NCI-H345 treated with DMSO at 0.1 percent for 48 hours (cell line): Measurements from ENCODE around the gene ATP1A4.

Source experiments
- DNase-seq: peaks from one replicate; lab custom pipeline; 2025; ENCODE audit not compliant: unreplicated experiment; lab: John Stamatoyannopoulos, UW

Gene ATP1A4

DNA sequence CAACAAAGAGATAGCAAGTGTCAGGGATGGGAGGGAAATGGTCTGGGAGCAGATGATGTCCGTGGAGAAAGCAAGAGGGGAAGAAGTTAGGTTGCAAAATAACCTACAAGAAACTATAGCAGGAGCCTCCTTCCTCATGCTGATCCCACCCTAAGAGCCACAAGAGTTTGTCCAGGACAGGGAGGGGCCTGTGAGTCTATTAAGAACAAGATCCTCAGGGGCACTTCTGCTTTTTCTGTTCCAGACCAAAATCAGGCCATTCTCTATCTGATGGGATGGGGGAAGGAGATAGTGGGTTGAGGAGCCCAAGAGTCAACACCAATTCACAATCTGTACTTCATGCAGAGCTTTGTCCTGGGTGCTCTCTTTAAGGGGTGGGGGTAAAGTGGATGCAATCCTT lies 7.7 kb upstream of the ATP1A4 start:
- DNase-seq: no peak

DNA sequence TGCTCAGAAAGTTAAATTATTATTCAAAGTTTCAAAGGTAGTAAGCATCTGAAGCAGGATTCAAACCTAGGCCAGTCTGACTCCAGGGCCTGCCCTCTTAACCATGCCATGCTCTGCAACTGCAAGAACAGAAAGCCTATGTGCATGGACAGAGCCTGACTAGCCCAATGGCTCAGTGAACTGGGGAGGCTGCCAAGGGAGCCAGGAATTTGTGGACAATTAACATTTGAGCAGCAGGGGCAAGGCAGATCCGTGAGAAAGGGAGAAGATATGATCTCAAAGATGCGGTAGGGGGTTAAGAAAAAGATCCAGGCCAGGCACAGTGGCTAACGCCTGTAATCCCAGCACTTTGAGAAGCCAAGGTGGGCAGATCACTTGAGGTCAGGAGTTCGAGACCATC lies 6.5 kb upstream of the ATP1A4 start:
- no peak for DNase-seq

DNA sequence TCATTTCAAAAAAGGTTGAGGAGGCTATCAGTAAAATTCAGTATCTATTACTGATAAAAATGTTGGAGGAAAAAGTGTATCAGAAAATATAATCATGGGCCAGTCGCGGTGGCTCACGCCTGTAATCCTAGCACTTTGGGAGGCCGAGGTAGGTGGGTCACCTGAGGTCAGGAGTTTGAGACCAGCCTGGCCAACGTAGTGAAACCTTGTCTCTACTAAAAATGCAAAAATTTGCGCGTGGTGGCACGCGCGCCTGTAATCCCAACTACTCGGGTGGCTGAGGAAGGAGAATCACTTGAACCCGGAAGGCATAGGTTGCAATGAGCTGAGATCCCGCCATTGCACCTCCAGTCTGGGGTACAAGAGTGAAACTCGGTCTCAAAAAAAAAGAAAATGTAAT lies 5.3 kb upstream of the ATP1A4 start:
- no peak for DNase-seq

DNA sequence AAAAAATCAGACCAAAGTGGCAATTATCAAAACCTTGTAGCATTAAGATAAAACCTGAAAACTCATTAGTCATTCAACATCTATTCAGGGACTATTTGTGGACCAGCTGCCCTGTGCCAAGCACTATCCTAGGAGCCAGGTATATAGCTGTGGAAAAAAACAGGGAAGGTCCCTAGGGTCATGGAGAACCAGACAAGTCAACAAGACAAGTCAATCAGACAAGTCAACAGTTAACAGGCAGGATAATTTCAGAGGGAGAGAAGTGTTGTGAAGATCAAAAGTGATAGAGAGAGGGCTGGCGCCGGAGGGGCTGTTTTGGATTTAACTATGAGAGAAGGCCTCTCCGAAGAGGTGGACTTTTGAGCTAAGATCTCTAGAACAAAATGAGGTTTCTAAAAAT lies 3.3 kb upstream of the ATP1A4 start:
- no peak for DNase-seq

DNA sequence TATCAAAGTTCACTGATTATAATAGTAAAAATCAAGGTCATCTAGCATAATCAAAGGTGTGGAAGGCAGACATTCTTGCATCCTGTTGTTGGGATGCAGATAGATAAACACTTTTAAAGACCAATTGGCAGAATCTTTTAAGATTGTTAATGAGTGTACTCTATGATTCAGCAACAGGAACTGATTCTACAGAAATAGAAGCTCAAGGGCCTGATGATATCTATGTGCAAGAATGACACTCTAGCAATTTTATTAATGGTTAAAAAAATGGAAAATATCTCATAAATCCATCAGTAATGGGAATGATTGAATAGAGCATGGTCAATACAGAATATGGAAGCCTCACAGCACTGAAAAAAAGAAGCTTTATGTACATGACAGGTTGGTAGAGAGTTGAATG lies 2.2 kb upstream of the ATP1A4 start:
- DNase-seq: no peak

DNA sequence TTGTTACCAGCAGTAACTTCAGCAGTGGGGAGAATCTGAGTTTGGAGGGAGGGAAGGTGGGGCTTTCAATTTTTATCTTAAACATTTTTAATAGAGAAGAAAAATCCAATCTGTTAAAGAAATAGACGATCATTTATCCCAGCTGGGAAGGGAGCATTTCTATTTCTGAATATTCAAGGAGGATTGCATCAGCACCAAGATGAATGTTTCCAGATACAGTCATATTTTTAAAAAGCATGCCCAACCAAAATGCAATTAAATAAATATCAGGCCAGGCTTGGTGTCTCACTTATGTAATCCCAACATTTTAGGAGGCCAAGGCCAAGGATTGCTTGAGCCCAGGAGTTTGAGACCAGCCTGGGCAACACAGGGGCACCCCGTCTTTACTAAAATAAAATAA lies 1.7 kb upstream of the ATP1A4 start:
- DNase-seq: no peak

DNA sequence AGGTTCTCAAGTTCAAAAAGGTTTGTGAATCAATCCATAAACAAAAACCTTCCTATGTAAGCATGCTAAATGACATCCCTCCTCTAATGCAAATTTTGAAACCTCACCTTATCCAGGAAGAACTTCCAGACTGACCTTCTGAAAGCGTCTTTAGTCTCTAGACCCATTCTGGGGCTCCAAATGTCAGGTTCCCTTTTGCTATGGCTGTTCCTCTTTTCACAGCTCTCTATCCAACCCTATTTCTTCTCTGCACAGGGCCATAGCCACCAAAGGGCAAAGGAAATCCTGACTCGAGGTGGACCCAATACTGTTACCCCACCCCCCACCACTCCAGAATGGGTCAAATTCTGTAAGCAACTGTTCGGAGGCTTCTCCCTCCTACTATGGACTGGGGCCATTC lies 3.4 kb downstream of the ATP1A4 start:
- no peak for DNase-seq

DNA sequence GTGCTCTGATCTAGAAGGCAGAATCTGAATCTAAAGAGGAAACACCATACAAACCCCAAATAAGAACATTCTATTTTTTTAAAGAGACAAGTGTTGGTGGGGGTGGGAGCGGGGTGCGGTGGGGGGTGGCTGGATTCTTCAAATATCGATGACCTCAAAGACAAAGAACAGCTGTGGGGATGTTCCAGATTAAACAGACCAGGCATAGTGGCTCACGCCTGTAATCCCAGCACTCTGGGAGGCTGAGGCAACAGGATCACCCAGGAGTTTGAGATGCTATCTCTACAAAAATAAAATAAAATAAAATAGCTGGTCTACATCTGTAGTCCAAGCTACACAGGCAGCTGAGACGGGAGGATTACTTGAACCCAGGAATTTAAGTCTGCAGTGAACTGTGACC lies 5.0 kb downstream of the ATP1A4 start:
- DNase-seq: no peak

DNA sequence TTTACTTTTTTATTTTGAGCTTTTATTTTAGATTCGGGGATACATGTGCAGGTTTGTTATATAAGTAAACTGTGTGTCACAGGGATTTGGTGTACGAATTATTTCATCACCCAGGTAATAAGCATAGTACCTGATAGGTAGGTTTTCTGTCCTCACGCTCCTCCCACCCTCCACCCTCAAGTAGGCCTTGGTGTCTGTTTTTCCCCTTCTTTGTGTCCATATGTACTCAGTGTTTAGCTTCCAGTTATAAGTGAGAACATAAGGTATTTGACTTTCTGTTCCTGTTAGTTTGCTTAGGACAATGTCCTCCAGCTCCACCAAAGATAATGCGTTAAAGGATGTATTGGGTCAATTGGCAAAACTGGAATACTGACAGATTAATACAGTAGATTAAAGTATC lies 5.8 kb downstream of the ATP1A4 start:
- no peak for DNase-seq

DNA sequence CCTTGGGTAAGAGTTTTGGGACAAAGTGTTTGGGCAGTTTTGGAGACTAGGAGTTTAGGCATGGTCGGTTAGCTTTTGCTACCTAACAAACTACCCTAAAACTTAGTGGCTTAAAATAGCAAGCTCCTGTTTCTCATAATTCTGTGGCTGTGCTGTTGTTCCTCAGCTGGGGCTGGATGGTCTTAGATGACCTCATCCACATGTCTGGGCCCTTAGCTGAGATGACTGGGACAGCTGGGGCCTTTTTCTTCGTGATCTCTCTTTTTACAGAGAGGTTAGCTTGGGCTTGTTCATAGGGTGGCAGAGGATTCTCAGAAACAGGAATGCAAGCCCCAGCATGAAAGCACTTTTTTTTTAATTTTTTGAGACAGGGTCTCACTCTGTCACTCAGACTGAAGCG lies 6.6 kb downstream of the ATP1A4 start:
- DNase-seq: no peak

DNA sequence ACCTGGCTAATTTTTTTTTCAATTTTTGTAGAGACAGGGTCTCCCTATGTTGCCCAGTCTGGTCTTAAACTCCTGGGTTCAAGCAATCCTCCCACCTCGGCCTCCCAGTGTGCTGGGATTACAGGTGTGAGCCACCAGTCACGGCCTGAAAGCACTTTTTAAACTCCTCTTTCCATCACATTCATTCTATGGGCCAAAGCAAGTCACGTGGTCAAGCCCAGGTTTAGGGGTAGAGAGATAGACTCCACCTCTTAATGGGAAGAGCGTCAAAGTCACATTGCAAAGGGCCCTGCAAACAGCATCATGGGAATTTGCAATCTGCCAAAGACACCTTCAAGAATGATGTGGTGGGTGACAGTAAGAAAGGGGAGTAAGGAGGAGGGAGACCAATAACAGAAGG lies 7.1 kb downstream of the ATP1A4 start:
- no peak for DNase-seq

DNA sequence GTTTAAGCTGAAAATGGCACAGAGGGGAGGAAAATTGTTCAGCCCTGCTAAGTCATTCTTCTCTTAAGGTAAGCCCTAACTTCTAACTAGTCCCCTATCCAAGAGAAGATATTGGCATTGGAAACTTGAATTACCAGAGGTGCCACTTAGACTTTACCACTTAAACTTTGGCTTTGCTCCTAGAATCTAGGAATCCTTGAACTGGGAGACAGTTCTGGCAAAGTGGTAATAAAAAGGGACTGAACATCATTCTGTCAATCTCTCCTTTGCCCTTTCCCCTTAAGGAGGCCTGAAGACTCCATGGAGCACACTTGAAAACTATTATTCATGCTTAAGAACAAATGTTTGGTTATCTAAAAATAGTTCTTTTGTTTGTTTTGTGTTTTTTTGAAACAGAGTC lies 8.4 kb downstream of the ATP1A4 start:
- no peak for DNase-seq

DNA sequence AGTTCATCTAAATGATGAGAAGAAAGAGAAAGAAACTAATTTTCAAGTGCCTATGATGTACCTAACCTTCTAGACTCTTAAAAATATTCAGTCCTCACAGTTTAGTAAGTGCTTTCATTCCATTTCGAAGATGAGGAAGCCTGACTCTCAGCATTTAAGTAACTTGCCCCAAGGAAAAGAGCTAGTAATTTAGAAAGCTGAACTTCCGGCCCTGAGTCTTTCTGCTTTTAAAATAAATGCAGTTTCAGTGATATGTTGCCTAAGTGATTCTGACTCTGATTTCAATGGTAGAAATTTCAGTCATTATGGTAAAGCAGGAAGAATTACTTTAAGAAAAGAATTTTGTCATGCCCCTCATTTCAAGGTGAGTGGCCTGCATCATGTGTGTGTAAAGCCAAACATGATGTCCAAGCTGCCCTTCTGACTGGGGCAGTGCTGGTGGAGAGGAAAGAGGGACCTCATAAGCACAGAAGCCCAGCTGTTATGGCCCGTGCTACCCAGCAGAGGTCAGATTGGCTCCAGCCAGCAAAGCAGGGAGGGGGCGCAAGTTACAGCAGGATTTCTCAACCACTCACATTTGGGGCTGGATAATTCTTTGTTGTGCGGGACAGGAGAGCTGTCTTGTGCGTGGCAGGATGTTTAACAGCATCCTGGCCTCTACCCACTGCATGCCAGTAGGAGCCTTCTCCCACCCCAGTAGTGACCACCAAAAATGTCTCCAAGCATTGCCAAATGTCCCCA lies 10.7 kb downstream of the ATP1A4 start:
- DNase-seq: no peak

DNA sequence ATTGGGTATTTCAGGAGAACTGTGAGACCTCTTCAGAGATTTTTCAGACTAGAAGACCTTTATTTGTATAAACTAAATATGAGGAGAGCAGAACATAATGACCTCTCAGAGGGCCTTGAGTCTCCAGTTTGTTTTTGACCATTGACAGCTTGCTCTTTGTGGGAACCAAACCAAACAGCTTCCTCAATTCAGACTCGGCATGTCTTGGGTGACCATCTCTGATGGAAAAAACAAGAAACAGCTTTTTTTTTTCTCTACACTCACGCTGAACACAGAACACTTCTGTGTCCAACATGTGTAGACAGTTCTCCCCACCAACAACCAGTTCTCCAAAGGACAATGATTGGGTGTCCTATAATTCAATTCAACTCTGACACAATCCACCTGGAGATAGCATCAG lies 11.5 kb downstream of the ATP1A4 start:
- no peak for DNase-seq

DNA sequence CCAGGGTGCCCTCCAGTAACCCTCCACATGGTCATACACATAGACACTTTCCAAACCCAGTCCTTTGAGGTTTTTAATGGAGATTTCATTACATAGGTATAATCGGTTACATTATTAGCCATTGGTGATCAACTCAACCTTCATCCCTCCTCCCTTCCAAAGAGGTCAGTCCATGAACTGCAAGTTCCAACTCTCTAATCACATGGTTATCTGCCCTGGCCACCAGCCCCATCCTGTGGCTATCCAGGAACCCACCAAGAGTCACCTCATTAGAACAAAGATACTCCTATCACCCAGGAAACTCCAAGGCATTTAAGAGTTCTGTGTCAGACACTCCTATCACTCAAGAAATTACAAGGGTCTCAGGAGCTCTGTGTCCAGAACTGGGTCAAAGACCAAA lies 12.2 kb downstream of the ATP1A4 start:
- no peak for DNase-seq

DNA sequence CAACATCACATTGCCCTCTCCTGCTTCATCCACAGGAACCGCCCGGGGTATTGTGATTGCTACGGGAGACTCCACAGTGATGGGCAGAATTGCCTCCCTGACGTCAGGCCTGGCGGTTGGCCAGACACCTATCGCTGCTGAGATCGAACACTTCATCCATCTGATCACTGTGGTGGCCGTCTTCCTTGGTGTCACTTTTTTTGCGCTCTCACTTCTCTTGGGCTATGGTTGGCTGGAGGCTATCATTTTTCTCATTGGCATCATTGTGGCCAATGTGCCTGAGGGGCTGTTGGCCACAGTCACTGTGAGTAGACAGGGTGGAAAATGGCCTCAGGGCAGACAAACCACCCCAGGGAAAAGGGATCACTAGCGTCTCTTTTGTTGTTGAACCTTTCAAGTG lies 12.7 kb downstream of the ATP1A4 start:
- DNase-seq: no peak

DNA sequence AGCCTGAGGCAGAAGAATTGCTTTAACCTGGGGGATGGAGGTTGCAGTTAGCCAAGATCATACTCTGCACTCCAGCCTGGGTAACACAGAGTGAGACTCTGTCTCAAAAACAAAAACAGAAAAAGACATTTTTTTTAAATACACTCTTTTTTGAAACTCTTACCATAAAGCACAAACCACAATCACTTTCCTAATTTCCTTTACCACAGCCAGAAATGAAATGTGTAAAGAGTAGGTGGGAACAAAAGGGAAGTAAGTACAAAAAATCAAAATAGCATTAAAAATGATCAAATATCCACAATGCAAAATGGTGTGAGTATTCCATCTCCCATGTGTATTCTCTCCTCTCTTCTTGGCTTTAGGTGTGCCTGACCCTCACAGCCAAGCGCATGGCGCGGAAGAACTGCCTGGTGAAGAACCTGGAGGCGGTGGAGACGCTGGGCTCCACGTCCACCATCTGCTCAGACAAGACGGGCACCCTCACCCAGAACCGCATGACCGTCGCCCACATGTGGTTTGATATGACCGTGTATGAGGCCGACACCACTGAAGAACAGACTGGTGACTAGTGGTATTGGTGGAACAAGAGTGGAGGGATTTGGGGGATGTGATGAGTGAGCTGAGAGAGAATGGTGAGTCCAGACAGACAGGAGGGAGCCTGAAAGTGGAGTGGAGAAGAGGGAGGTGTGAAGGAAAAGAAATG lies 14.9 kb downstream of the ATP1A4 start:
- DNase-seq: no peak

DNA sequence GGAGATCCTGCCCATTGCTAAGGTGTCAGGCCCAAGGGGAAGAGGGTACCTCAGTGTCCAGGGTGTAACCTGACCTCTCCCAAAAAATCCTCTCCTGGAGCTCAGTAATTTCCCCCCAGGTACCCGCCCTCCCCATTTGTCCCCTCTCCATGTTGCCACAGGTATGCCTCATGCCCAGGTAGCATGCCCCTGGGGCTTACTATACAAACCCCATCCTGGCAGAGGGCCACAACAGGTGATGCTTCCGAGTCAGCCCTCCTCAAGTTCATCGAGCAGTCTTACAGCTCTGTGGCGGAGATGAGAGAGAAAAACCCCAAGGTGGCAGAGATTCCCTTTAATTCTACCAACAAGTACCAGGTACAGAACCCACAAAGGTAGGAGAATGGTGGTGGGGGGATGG lies 15.7 kb downstream of the ATP1A4 start:
- DNase-seq: no peak

DNA sequence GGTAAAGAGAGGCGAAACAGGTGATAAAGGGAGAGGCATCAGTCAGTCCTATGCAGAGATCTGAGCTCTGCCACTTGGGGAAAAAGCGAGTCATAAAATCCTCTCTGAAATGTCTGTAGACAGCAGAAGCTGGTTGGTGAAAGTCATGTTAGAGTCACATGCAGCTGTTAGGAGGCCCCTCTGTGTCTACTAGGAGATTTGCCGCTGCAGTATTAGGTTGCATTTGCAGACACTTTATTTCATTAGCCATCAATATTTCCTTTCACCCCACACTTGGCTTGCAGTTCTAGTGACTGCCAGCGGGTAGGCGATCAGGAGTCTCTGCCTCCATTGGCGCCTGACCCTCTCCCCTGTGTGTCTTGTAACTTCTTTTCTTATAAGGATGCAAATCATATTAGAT lies 16.2 kb downstream of the ATP1A4 start:
- no peak for DNase-seq

DNA sequence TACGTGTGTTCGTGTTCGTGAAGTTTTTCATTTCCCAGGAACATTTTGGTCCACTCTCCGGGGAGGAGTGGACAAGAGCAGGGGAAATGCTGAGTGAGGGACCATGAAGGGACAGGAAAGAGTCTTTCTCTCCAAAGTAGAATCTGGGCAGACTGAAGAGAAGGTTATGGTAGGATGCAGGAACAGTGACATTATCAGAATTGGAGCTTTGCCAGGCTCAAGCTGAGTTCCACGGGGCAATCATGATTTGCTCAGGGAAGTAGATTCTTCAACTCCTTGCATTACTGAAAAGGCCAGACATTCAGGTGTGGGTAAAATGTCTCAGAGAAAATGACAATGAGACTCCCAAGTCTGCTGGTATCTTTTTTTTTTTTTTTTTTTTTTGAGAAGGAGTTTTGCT lies 16.6 kb downstream of the ATP1A4 start:
- DNase-seq: peak; percentile 35

DNA sequence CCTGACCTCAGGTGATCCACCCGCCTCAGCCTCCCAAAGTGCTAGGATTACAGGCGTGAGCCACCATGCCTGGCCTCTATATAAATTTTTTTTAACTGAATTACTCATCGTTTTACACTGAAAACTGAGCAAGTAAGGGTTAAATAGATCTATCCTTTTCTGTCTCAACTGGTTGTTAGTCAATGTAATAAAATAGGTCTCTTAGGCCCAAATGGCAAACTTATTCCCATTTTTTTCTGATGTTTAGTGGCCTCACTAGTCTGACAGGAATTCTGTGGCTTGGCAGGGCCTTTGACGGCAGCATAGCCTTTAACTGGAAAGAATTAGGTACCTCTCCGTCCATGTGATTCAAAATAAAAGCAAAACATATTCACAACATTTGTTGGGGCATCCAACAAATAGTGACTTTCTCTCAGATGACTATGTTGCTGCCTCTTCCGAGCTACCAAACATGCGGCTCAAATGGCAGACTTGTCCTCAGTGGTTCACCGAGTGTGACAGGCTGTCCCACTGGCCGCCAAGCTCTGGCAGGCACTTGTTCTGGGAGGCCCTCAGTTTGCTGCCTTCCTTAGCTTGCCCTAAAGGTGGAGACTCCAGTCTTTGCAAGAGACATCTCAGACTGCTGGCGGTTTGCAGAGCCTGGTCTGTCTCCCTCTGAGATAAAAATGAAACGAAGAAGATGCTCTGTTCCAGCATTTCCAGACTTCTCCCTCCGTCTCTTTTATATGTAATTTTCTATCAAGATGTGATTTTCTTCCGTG lies 17.4 kb downstream of the ATP1A4 start:
- no peak for DNase-seq
